ENCODE results near the gene CCNC.

The CCNC gene

GRCh38 chr6:99590728-99591672, 22.5 kb upstream of the CCNC start:
- Histone ChIP-seq H3K36me3 (ENCODE audit: control insufficient read depth, insufficient read depth, low read length) (no peaks in the 10 kb centered on the region), H3K27ac (ENCODE audit: low read depth, low read length) (no peak overlapping the region), H3K4me1 (ENCODE audit: control insufficient read depth, insufficient read depth, low read length) (peaks cover 4% of the 10 kb centered on the region), H3K4me3 (ENCODE audit: low read length) (peak overlapping the region; percentile 8), H3K27me3 (ENCODE audit: control insufficient read depth, insufficient read depth, low read length) (peaks cover 30% of the 10 kb centered on the region), H3K9ac (ENCODE audit: low read length) (no peak overlapping the region)

GRCh38 chr6:99589907-99590493, 21.5 kb upstream of the CCNC start:
- H3K36me3 ChIP-seq (ENCODE audit: control insufficient read depth, insufficient read depth, low read length) = no peaks in the 10 kb centered on the region
- no peak overlapping the region for H3K9ac ChIP-seq (ENCODE audit: low read length)
- peaks cover 30% of the 10 kb centered on the region for H3K27me3 ChIP-seq (ENCODE audit: control insufficient read depth, insufficient read depth, low read length)
- no peak overlapping the region for H3K27ac ChIP-seq (ENCODE audit: low read depth, low read length)
- peaks cover 4% of the 10 kb centered on the region for H3K4me1 ChIP-seq (ENCODE audit: control insufficient read depth, insufficient read depth, low read length)
- H3K4me3 ChIP-seq (ENCODE audit: low read length) = no peak overlapping the region

GRCh38 chr6:99589290-99589672, 20.8 kb upstream of the CCNC start:
- Histone ChIP-seq H3K4me1 (ENCODE audit: control insufficient read depth, insufficient read depth, low read length) (peaks cover 4% of the 10 kb centered on the region), H3K36me3 (ENCODE audit: control insufficient read depth, insufficient read depth, low read length) (no peaks in the 10 kb centered on the region), H3K9ac (ENCODE audit: low read length) (no peak overlapping the region), H3K27me3 (ENCODE audit: control insufficient read depth, insufficient read depth, low read length) (peaks cover 28% of the 10 kb centered on the region), H3K27ac (ENCODE audit: low read depth, low read length) (no peak overlapping the region), H3K4me3 (ENCODE audit: low read length) (peak overlapping the region; percentile 66)

GRCh38 chr6:99588618-99589289, 20.3 kb upstream of the CCNC start:
- H3K4me3 ChIP-seq (ENCODE audit: low read length) = peak overlapping the region; percentile 66
- H3K27me3 ChIP-seq (ENCODE audit: control insufficient read depth, insufficient read depth, low read length) = peaks cover 27% of the 10 kb centered on the region
- peaks cover 4% of the 10 kb centered on the region for H3K4me1 ChIP-seq (ENCODE audit: control insufficient read depth, insufficient read depth, low read length)
- no peak overlapping the region for H3K27ac ChIP-seq (ENCODE audit: low read depth, low read length)
- no peaks in the 10 kb centered on the region for H3K36me3 ChIP-seq (ENCODE audit: control insufficient read depth, insufficient read depth, low read length)
- no peak overlapping the region for H3K9ac ChIP-seq (ENCODE audit: low read length)

- peaks cover 4% of the 10 kb centered on the region for H3K4me1 ChIP-seq (ENCODE audit: control insufficient read depth, insufficient read depth, low read length)
- H3K36me3 ChIP-seq (ENCODE audit: control insufficient read depth, insufficient read depth, low read length) = no peaks in the 10 kb centered on the region
- no peak overlapping the region for H3K9ac ChIP-seq (ENCODE audit: low read length)
- no peak overlapping the region for H3K4me3 ChIP-seq (ENCODE audit: low read length)
- H3K27me3 ChIP-seq (ENCODE audit: control insufficient read depth, insufficient read depth, low read length) = peaks cover 24% of the 10 kb centered on the region
- H3K27ac ChIP-seq (ENCODE audit: low read depth, low read length) = no peak overlapping the region
Measured at GRCh38 chr6:99587792-99588191, 19.3 kb upstream of the CCNC start.

- Histone ChIP-seq H3K36me3 (ENCODE audit: control insufficient read depth, insufficient read depth, low read length) (no peaks in the 10 kb centered on the region), H3K9ac (ENCODE audit: low read length) (no peak overlapping the region), H3K27me3 (ENCODE audit: control insufficient read depth, insufficient read depth, low read length) (no peaks in the 10 kb centered on the region), H3K4me1 (ENCODE audit: control insufficient read depth, insufficient read depth, low read length) (no peaks in the 10 kb centered on the region), H3K4me3 (ENCODE audit: low read length) (no peak overlapping the region), H3K27ac (ENCODE audit: low read depth, low read length) (no peak overlapping the region)
Measured at GRCh38 chr6:99579781-99580180, 11.3 kb upstream of the CCNC start.

GRCh38 chr6:99575544-99576227, 7.2 kb upstream of the CCNC start:
- Histone ChIP-seq H3K36me3 (ENCODE audit: control insufficient read depth, insufficient read depth, low read length) (no peaks in the 10 kb centered on the region), H3K27ac (ENCODE audit: low read depth, low read length) (no peak overlapping the region), H3K4me3 (ENCODE audit: low read length) (no peak overlapping the region), H3K9ac (ENCODE audit: low read length) (no peak overlapping the region), H3K27me3 (ENCODE audit: control insufficient read depth, insufficient read depth, low read length) (no peaks in the 10 kb centered on the region), H3K4me1 (ENCODE audit: control insufficient read depth, insufficient read depth, low read length) (no peaks in the 10 kb centered on the region)

- Histone ChIP-seq H3K9ac (ENCODE audit: low read length) (no peak overlapping the region), H3K4me3 (ENCODE audit: low read length) (no peak overlapping the region), H3K27ac (ENCODE audit: low read depth, low read length) (no peak overlapping the region), H3K4me1 (ENCODE audit: control insufficient read depth, insufficient read depth, low read length) (no peaks in the 10 kb centered on the region), H3K27me3 (ENCODE audit: control insufficient read depth, insufficient read depth, low read length) (no peaks in the 10 kb centered on the region), H3K36me3 (ENCODE audit: control insufficient read depth, insufficient read depth, low read length) (no peaks in the 10 kb centered on the region)
Measured at GRCh38 chr6:99573980-99574617, 5.6 kb upstream of the CCNC start.

GRCh38 chr6:99563056-99563723, 5.3 kb downstream of the CCNC start:
- H3K27ac ChIP-seq (ENCODE audit: low read depth, low read length) = no peak overlapping the region

GRCh38 chr6:99560668-99561067, 7.8 kb downstream of the CCNC start:
- peaks cover 4% of the 10 kb centered on the region for H3K36me3 ChIP-seq (ENCODE audit: control insufficient read depth, insufficient read depth, low read length)
- H3K27ac ChIP-seq (ENCODE audit: low read depth, low read length) = no peak overlapping the region
- H3K4me3 ChIP-seq (ENCODE audit: low read length) = no peak overlapping the region
- no peaks in the 10 kb centered on the region for H3K4me1 ChIP-seq (ENCODE audit: control insufficient read depth, insufficient read depth, low read length)
- no peak overlapping the region for H3K9ac ChIP-seq (ENCODE audit: low read length)
- H3K27me3 ChIP-seq (ENCODE audit: control insufficient read depth, insufficient read depth, low read length) = no peaks in the 10 kb centered on the region

More at GRCh38 chr6:99563056-99563723, 5.3 kb downstream of the CCNC start:
- peaks cover 4% of the 10 kb centered on the region for H3K36me3 ChIP-seq (ENCODE audit: control insufficient read depth, insufficient read depth, low read length)
- H3K9ac ChIP-seq (ENCODE audit: low read length) = no peak overlapping the region
- H3K4me3 ChIP-seq (ENCODE audit: low read length) = no peak overlapping the region
- H3K27me3 ChIP-seq (ENCODE audit: control insufficient read depth, insufficient read depth, low read length) = no peaks in the 10 kb centered on the region
- H3K4me1 ChIP-seq (ENCODE audit: control insufficient read depth, insufficient read depth, low read length) = peaks cover 3% of the 10 kb centered on the region

GRCh38 chr6:99559057-99559456, 9.4 kb downstream of the CCNC start:
- H3K27me3 ChIP-seq (ENCODE audit: control insufficient read depth, insufficient read depth, low read length) = no peaks in the 10 kb centered on the region
- no peak overlapping the region for H3K9ac ChIP-seq (ENCODE audit: low read length)
- no peak overlapping the region for H3K4me3 ChIP-seq (ENCODE audit: low read length)
- H3K27ac ChIP-seq (ENCODE audit: low read depth, low read length) = no peak overlapping the region
- H3K36me3 ChIP-seq (ENCODE audit: control insufficient read depth, insufficient read depth, low read length) = peaks cover 7% of the 10 kb centered on the region
- H3K4me1 ChIP-seq (ENCODE audit: control insufficient read depth, insufficient read depth, low read length) = no peaks in the 10 kb centered on the region

Data from rectal smooth muscle tissue (tissue), 1 donor.